Measurements from ENCODE around the gene MICALL1. TPM values are rescaled to one million over a fixed set of nuclear protein-coding genes. Genes with fewer than 3 reads are reported as not detected.
"Not testable (repeated sequence)": the region's sequence is repeated elsewhere in the genome, so short reads cannot be mapped to it uniquely, and the experiment has no call there.

The MICALL1 gene
- total and polyA plus RNA-seq, 7 donors: 8.4 to 109 (median 23.9) TPM

DNA sequence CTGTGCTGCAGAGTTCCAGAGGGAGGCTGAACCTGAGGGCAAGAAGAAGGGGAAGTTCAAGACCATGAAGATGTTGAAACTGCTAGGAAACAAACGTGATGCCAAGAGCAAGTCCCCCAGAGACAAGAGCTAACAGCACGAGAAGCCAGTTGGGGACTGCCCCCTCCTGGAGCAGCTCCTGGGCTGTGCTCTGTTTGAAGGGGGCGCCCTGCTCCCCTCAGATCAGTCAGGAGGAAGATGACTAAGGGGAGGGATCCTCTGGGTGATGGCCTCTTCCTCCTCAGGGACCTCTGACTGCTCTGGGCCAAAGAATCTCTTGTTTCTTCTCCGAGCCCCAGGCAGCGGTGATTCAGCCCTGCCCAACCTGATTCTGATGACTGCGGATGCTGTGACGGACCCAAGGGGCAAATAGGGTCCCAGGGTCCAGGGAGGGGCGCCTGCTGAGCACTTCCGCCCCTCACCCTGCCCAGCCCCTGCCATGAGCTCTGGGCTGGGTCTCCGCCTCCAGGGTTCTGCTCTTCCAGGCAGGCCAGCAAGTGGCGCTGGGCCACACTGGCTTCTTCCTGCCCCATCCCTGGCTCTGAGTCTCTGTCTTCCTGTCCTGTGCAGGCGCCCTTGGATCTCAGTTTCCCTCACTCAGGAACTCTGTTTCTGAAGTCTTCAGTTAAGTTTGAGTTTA is 34.7 kb downstream of the MICALL1 start:
- no peaks in the 10 kb centered on the region for H3K4me1 ChIP-seq
- intact Hi-C loops (cut with DNase I): no loop called here
- 81 to 90% methylated on average over 12 of the region's 12 CpGs for WGBS, 2 donors
- peaks cover 51 to 92% (median 72%) of the 10 kb centered on the region in 4 donors for H3K36me3 ChIP-seq
- TF ChIP-seq POLR2AphosphoS5 (IDR thresholded peaks at IDR 0.05) (peak in 1 of 4 donors; percentile 7), CTCF (IDR thresholded peaks at IDR 0.05) (no peak)
- H3K27me3 ChIP-seq: no peaks in the 10 kb centered on the region
- DNase-seq: no peak
- no peak overlapping the region for H3K4me3 ChIP-seq
- no peak overlapping the region for H3K27ac ChIP-seq
- no peaks in the 10 kb centered on the region for H3K9me3 ChIP-seq

- TF ChIP-seq POLR2AphosphoS5 (IDR thresholded peaks at IDR 0.05) (no peak), POLR2A (IDR thresholded peaks at IDR 0.05) (no peak), CTCF (IDR thresholded peaks at IDR 0.05) (no peak), EP300 (IDR thresholded peaks at IDR 0.05) (no peak)
- 95 to 96% methylated on average over 8 of the region's 8 CpGs for WGBS, 2 donors
- intact Hi-C loops (cut with DNase I): no loop called here
Observed at GRCh38 chr22:37942133-37942532, 36.0 kb downstream of the MICALL1 start.

GRCh38 chr22:37943136-37943824 is 37.2 kb downstream of the MICALL1 start:
- intact Hi-C loops (cut with DNase I): no loop called here
- Histone ChIP-seq H3K4me1 (no peaks in the 10 kb centered on the region), H3K9me3 (no peaks in the 10 kb centered on the region), H3K4me3 (no peak overlapping the region), H3K36me3 (peaks cover 38 to 73% (median 58%) of the 10 kb centered on the region in 4 donors), H3K27ac (no peak overlapping the region), H3K27me3 (no peaks in the 10 kb centered on the region)
- 79 to 88% methylated on average over 12 of the region's 12 CpGs for WGBS, 2 donors
- TF ChIP-seq EP300 (IDR thresholded peaks at IDR 0.05): no peak
- TF ChIP-seq POLR2AphosphoS5 (IDR thresholded peaks at IDR 0.05): no peak
- no peak for TF ChIP-seq CTCF (IDR thresholded peaks at IDR 0.05)
- TF ChIP-seq POLR2A (IDR thresholded peaks at IDR 0.05): no peak
- DNase-seq: no peak

More at GRCh38 chr22:37942133-37942532, 36.0 kb downstream of the MICALL1 start:
- Histone ChIP-seq H3K4me1 (no peaks in the 10 kb centered on the region), H3K27ac (no peak overlapping the region), H3K9me3 (no peaks in the 10 kb centered on the region), H3K4me3 (no peak overlapping the region), H3K27me3 (no peaks in the 10 kb centered on the region), H3K36me3 (peaks cover 48 to 83% (median 67%) of the 10 kb centered on the region in 4 donors)
- DNase-seq: no peak

- intact Hi-C loops (cut with DNase I): no loop called here
- WGBS, 2 donors: 92% methylated on average over 7 of the region's 7 CpGs
- peaks cover 35 to 69% (median 54%) of the 10 kb centered on the region in 4 donors for H3K36me3 ChIP-seq
Observed at GRCh38 chr22:37943825-37944198, 37.7 kb downstream of the MICALL1 start.

GRCh38 chr22:37944423-37944822 is 38.3 kb downstream of the MICALL1 start:
- H3K4me1 ChIP-seq; H3K27me3 ChIP-seq; intact Hi-C loops (cut with DNase I); H3K27ac ChIP-seq; DNase-seq; H3K9me3 ChIP-seq; H3K4me3 ChIP-seq: not testable (repeated sequence)
- 92 to 93% methylated on average over 11 of the region's 11 CpGs for WGBS, 2 donors
- H3K36me3 ChIP-seq: peaks cover 29 to 63% (median 48%) of the 10 kb centered on the region in 4 donors

More at GRCh38 chr22:37943825-37944198, 37.7 kb downstream of the MICALL1 start:
- no peak for TF ChIP-seq POLR2A (IDR thresholded peaks at IDR 0.05)
- no peak for TF ChIP-seq POLR2AphosphoS5 (IDR thresholded peaks at IDR 0.05)
- no peak for TF ChIP-seq EP300 (IDR thresholded peaks at IDR 0.05)
- TF ChIP-seq CTCF (IDR thresholded peaks at IDR 0.05): no peak
- H3K9me3 ChIP-seq: no peaks in the 10 kb centered on the region
- no peak for DNase-seq
- H3K27ac ChIP-seq: no peak overlapping the region
- no peaks in the 10 kb centered on the region for H3K4me1 ChIP-seq
- no peak overlapping the region for H3K4me3 ChIP-seq
- H3K27me3 ChIP-seq: no peaks in the 10 kb centered on the region

Measured in sigmoid colon (tissue), 7 donors.